ENCODE results near the gene B3GLCT. TPM values are rescaled to one million over a fixed set of nuclear protein-coding genes. Genes with fewer than 3 reads are reported as not detected.

Gene B3GLCT
- total and polyA plus RNA-seq, 2 donors (not counting 3 experiments of a cell fraction or from before 2014, with no cell fraction given) = 5.2 to 14.6 TPM

GRCh38 chr13:31328549-31329235, 128.9 kb downstream of the B3GLCT start:
- H3K9me1 ChIP-seq (replicated peaks; ENCODE audit: control insufficient read depth, extremely low read depth, insufficient read depth, low read length) = no peaks in the 10 kb centered on the region
- DNase-seq (ENCODE audit: low read depth, low spot score) = no peak
- CTCF ChIA-PET = interaction anchor here (0.8 kb wide), 1 partner anchor 44 kb away, joined by 3 read pairs; no protein-coding TSS in a partner anchor
- no peaks in the 10 kb centered on the region for H3K79me2 ChIP-seq (ENCODE audit: control insufficient read depth, insufficient read depth, low read length)
- no peaks in the 10 kb centered on the region for H3K9me3 ChIP-seq (replicated peaks; ENCODE audit: control insufficient read depth, insufficient read depth, low read length)
- TF ChIP-seq POLR2AphosphoS5 (IDR thresholded peaks at IDR 0.05; ENCODE audit: insufficient read depth, low read depth, low read length) (no peak), MYC (IDR thresholded peaks at IDR 0.05; ENCODE audit: low read depth, low read length) (no peak), CTCF (IDR thresholded peaks at IDR 0.05; ENCODE audit: extremely low read depth in 1 of 2, insufficient read depth in 1 of 2, low read depth in 1 of 2, low read length in 2 of 2) (no peak), FOS (IDR thresholded peaks at IDR 0.05; ENCODE audit: borderline replicate concordance, insufficient read depth, low read length) (no peak), GATA2 (IDR thresholded peaks at IDR 0.05; ENCODE audit: insufficient read depth, insufficient read length, low read depth, low read length) (no peak), JUN (IDR thresholded peaks at IDR 0.05; ENCODE audit: borderline replicate concordance, insufficient read depth, insufficient read length, low read depth) (no peak), MAX (IDR thresholded peaks at IDR 0.05; ENCODE audit: insufficient read depth, insufficient read length) (no peak), POLR2A (IDR thresholded peaks at IDR 0.05; ENCODE audit: low read depth, low read length) (no peak), EZH2 (IDR thresholded peaks at IDR 0.05; ENCODE audit: borderline replicate concordance, low read depth, low read length, severe bottlenecking) (no peak)
- H3K9ac ChIP-seq (replicated peaks; ENCODE audit: extremely low read depth, insufficient read depth, low read length) = no peak overlapping the region
- no peak overlapping the region for H3K4me2 ChIP-seq (ENCODE audit: insufficient read depth, low read length)
- no peak overlapping the region for H2AFZ ChIP-seq (ENCODE audit: low read depth, low read length)
- no peaks in the 10 kb centered on the region for H3K4me1 ChIP-seq (ENCODE audit: control insufficient read depth, extremely low read depth, insufficient read depth, low read length)
- peaks cover 0 to 1% of the 10 kb centered on the region in 2 experiments for H3K36me3 ChIP-seq (ENCODE audit: control insufficient read depth in 2 of 2, extremely low read depth in 1 of 2, insufficient read depth in 2 of 2, low read length in 2 of 2)
- H3K27me3 ChIP-seq (ENCODE audit: control insufficient read depth in 2 of 2, insufficient read depth in 2 of 2, low read length in 2 of 2) = no peaks in the 10 kb centered on the region
- intact Hi-C loops (cut with micrococcal nuclease) (no loop called here), dilution Hi-C loops (cut with MboI; ENCODE audit: extremely low pct_ligation_motif_present, low sequenced_read_pairs) (no loop called here)
- no peak overlapping the region for H3K4me3 ChIP-seq (replicated peaks in 1 of 3; ENCODE audit: insufficient read depth in 1 of 3, low read depth in 1 of 3, low read length in 3 of 3)
- FAIRE-seq = no peak
- no peak overlapping the region for H3K27ac ChIP-seq (ENCODE audit: insufficient read depth, low read depth, low read length)
- BruUV-seq (replicated peaks) = no TSS peak
- POLR2A ChIA-PET = no interaction called here
- H4K20me1 ChIP-seq (replicated peaks; ENCODE audit: control insufficient read depth, extremely low read depth, insufficient read depth, low read length) = no peaks in the 10 kb centered on the region

Data from endothelial cell of umbilical vein (primary cell).